NCI-H2081 (cell line): Measurements from ENCODE around the gene PAQR5.

ENCODE experiments used
- DNase-seq, 2 experiments: peaks; one replicate each; lab custom pipeline; 2025; lab: John Stamatoyannopoulos, UW

Gene PAQR5

GRCh38 chr15:69392352-69392751 is 93.6 kb downstream of the PAQR5 start:
- DNase-seq: no peak

GRCh38 chr15:69393831-69394491 is 95.2 kb downstream of the PAQR5 start:
- no peak for DNase-seq

GRCh38 chr15:69394556-69395282 is 96.0 kb downstream of the PAQR5 start:
- DNase-seq: peak; percentile 59 to 71

- no peak for DNase-seq
These were observed 96.7 kb downstream of the PAQR5 start for GRCh38 chr15:69395460-69395859.

- DNase-seq: no peak
These were observed 97.3 kb downstream of the PAQR5 start for GRCh38 chr15:69395991-69396390.

- DNase-seq: no peak
These were observed 99.8 kb downstream of the PAQR5 start for GRCh38 chr15:69398491-69398891.

GRCh38 chr15:69400850-69401249 is 102.1 kb downstream of the PAQR5 start:
- no peak for DNase-seq

GRCh38 chr15:69402816-69403215 is 104.1 kb downstream of the PAQR5 start:
- no peak for DNase-seq

GRCh38 chr15:69403594-69403993 is 104.9 kb downstream of the PAQR5 start:
- DNase-seq: no peak

GRCh38 chr15:69405110-69405509 is 106.4 kb downstream of the PAQR5 start:
- DNase-seq: no peak

- no peak for DNase-seq
These were observed 109.1 kb downstream of the PAQR5 start for GRCh38 chr15:69407719-69408400.

- DNase-seq: no peak
These were observed 110.1 kb downstream of the PAQR5 start for GRCh38 chr15:69408841-69409240.

- DNase-seq: peak in 1 of 2 experiments; percentile 54
These were observed 111.6 kb downstream of the PAQR5 start for GRCh38 chr15:69410248-69410874.

- DNase-seq: no peak
These were observed 113.6 kb downstream of the PAQR5 start for GRCh38 chr15:69412274-69412673.

GRCh38 chr15:69412701-69413100 is 114.0 kb downstream of the PAQR5 start:
- no peak for DNase-seq

- DNase-seq: peak; percentile 90 to 95
These were observed 115.3 kb downstream of the PAQR5 start, which contains the start of gene KIF23 for GRCh38 chr15:69413822-69414700. Gene KIF23, plus strand, starts transcription at chr15:69414349. Its CDS starts 117 bp downstream, at chr15:69414466.

GRCh38 chr15:69414701-69415167 is 116.0 kb downstream of the PAQR5 start:
- no peak for DNase-seq

GRCh38 chr15:69415381-69415780 is 116.7 kb downstream of the PAQR5 start:
- DNase-seq: no peak

- DNase-seq: no peak
These were observed 118.9 kb downstream of the PAQR5 start for GRCh38 chr15:69417581-69417980.

- no peak for DNase-seq
These were observed 122.8 kb downstream of the PAQR5 start for GRCh38 chr15:69421498-69421897.

- DNase-seq: no peak
These were observed 123.7 kb downstream of the PAQR5 start for GRCh38 chr15:69422336-69422895.
